Activated CD4-positive, CD25-positive, alpha-beta regulatory T cell treated with anti-CD3 and anti-CD28 coated beads, Interleukin-2, amount 50 U/mL, for 24 hours (primary cell): ENCODE measurements around the gene YKT6.

Experiments used
- ATAC-seq, 2 donors: fragments of 150-1000 bp; cut with Tn5 transposase; one replicate each; pipeline ENCODE4 v1.10.0; 2021; ENCODE audit warnings: mild to moderate bottlenecking in 1 of 2, moderate library complexity in 1 of 2

The YKT6 gene

GRCh38 chr7:44219371-44220045 is 18.7 kb downstream of the YKT6 start:
- no peak for ATAC-seq

- no peak for ATAC-seq
Measured at GRCh38 chr7:44220046-44220357, 19.2 kb downstream of the YKT6 start.

DNA sequence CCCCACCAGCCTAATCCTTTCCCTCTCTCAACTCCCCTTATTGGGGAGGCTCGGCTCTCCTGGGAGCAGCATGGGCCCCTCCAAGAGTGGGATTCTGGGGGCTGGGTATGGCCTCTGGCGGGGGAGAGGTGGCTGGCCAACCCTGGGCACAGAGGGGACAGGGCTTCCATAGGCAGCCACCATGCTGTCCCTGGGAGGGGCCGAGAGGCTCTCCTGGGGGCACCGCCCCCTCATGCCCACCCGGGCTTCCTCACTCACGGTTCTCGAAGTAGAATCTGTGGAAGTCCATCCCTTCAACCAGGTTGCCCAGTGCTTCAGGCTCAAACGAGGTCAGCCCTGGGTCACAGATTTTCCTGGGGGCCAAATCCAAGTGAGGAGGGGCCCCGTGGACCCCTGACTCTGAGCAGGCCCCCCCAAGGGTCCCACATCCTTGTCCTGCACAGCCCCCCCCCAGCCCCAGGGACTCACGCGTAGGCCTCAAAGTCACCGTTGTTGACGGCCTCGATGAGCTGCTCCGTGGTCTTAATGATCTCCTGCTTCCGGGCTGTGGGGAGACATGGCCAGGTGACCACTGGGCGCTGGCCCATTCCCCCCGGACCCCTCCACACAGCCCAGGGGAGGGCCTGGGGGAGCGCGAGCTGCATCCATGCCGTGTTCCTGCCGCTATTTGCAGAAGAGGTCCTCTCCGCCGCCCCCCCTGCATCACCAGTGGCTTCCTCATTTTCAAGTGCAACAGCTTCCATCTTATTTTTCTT is 19.8 kb downstream of the YKT6 start:
- ATAC-seq, result no peak

DNA sequence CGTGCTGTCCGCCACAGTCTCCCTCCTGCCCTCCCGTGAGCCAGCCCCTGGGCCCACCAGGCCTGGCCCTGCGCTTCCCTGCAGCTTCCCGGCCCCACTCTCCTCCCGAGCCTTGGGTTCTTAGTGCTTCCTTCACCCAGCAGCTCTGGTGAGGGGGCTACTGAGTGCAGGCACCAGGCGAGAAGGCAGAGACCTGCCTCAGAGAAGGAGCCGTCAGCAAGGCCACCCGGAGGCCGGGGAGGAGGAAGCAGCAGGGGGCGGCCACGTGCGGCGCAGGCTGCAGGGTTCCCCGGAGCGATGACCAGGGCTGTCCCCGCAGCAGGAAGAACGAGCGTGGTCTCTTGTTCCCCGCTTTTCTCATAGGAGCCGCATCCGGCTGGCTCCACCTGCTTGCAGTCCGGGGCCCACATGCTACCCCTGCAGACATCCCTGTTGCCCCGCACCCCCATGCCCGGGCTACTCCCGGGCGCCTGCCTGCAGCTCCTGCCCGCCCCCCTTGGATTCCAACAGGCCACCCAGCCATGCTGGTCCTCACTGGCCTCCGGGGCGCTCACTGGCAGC is 20.5 kb downstream of the YKT6 start:
- no peak for ATAC-seq

DNA sequence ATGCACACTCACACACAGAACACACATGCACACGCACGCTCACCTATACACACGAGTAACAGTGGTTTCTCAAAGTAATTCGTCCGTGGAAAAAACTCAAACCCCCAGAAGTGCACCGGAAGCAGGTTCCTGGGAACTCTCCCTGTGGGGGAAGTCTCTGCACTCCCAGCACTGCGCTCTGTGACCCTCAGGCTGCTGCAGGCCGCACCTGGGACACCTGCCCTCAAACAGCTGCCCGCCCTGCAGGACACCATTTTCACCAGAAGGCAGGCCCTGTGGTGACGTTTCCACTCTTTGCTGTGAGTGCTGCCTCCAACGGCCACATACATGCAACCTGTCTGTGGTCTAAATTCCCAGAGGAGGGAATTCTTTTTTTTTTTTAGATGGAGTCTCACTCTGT is 21.3 kb downstream of the YKT6 start:
- ATAC-seq, result no peak

DNA sequence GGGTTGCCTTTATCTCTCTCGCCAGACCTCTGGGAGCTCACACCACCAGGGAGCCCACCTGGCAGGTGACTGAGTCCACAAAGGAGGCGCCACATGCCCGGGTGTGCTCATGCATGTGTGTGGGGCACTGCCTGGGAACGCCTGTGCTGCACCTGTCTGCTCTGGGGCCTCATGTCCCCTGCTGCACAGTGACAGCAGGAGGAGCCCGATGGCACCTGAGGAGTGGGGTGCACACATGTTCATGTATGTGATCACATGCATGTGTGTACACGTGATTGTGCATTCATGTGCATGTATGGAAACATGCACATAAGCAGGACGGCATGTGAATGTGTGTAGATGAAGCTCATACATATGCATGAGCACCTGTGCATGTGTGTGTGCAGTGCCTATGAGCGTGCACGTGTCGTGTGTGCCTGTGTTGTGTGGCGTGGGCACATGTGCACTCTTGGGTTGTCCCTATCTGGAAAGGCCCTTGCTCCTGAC is 22.0 kb downstream of the YKT6 start:
- no peak for ATAC-seq

DNA sequence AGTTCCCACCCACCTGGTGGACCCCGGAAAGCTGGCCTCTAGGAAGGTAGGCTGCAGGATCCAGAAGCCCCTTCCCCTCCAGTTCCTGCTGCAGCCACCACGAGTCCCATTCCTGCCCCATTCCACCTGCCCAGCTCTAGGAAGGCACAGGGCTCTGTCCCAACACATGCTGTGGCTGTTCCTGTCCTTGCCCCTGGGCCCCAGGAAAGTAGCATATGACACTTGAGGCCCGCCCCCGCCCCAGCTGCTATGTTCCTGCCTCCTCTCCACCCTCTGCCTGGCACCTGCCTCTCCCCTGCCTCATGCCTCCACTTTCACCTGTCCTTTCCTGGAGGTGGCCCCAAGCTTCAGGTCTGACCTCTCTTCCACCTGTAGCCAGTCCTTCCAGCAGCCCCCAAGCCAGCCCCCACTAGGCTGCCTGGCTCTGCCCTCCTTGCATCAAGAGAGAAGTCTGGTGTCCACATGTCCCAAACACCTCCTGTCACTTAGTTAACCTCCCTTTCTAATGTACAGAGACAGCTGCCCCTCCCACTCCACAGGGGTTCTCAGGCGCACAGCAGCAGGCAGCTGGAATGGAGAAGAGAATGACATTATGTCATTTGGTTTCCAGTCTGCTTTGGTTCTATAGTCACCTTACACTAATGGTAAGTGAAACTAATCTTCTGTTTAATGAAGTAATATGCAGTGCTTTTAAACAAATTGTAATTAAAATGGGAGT is 22.7 kb downstream of the YKT6 start:
- no peak for ATAC-seq

GRCh38 chr7:44224080-44224973 is 23.5 kb downstream of the YKT6 start:
- ATAC-seq, result no peak

DNA sequence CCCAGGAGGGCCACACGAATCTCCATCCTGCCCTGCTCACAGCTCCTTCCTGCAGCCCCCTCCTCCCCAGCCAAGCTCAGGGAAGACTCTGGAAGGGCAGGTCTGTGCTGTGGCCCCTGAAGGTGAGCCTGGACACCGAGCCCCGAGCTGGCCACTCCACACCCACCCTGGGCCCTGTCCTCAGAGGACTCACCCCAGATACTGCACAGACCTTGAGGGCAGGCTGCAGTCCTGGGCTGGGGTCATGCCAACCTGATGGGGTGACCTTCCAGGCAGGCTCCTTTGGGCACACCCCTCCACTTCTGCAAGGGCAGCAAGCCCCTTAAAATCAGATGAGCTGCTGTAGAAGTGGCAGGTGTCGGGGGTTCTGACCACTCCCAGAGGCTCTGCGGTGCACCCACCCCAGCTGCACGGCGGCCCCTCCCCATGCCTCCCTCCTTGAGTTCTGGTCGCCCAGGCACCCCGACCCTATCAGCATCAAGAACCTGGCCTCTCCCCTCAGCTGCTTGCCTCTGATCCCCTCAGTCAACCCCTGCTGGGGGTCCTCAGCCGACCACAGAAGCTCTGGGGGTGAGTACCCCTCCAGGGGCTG is 24.3 kb downstream of the YKT6 start:
- no peak for ATAC-seq

- no peak for ATAC-seq
Measured at GRCh38 chr7:44225566-44226395, 25.0 kb downstream of the YKT6 start.

DNA sequence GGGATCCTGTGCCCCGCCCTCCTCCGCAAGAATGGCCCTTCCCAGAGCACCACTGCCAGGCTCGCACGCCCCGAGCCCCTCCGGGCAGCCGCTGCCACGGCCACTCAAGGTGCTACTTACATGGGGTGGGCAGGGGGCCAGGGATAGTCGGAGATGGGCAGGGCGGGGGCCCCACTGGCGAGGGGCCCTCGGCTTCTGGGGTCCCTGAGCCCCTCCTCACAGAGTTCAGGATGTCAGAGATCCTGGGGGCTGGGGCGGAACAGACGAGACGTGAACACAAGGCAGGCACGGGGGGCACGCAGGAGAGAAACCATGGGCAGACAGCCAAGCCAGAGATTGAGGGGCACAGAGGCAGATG is 25.6 kb downstream of the YKT6 start:
- ATAC-seq, result no peak

GRCh38 chr7:44227911-44228310 is 27.1 kb downstream of the YKT6 start:
- no peak for ATAC-seq

GRCh38 chr7:44228571-44229350 is 28.0 kb downstream of the YKT6 start:
- ATAC-seq, result no peak

- no peak for ATAC-seq
Measured at GRCh38 chr7:44229546-44230105, 28.8 kb downstream of the YKT6 start.

DNA sequence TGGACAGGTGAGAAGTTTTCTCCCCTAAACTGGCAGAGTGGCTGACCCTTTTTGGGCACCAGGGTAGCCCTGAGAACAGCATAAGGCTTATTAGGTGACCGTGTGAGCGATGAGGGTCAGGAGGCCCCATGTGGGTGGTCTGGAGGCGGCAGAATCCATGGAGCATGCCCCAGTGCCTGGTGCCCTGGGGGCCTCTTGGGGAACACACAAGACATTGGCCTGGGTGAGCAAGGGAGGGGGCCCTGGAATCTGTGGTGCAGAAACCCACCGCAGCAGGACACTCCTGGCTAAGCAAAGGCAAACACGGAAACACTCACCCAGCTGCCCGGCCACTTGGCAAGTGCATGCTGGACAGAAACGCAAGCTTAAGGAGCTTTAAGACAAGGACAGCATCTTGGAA is 29.5 kb downstream of the YKT6 start:
- no peak for ATAC-seq

DNA sequence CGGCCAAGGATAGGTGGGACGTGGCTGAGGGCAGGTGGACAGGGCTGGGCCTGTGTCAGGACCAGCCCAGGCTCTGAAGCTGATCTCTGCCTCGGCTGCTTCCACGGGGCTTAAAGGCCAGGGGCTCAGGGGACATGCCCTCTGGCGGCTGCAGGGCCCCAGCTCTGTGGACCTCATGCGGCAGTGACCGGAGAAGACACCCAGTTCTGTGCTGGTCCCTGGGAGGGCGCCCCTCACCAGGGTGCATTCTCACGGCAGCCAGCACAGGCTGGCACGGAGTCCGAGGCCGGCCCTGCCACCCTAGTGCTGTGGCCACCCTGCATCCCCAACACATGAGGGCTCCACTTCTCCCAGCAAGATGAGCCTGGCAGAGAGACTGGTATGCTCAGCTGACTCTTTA is 30.3 kb downstream of the YKT6 start:
- ATAC-seq, result no peak

DNA sequence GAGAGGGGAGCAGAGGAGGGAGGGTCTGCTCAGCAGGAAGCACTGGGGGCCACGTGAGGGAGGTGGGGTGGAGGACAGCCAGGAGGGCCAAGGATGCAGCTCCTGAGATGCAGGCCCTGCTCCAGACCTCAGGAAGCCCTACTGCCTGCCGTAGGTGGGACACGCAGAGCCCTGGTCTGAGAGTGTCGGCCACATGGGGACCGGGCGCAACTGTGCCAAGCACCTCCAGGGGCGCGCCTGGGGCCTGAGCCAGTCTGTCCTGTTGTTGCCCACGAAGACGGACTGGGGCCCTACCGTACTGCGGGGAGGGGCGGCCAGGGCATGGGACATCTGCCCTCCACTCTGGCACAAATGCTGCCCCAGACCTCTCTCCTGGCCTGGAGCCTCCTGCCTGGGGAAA is 31.6 kb downstream of the YKT6 start:
- no peak for ATAC-seq

GRCh38 chr7:44232901-44233715 is 32.3 kb downstream of the YKT6 start:
- no peak for ATAC-seq

GRCh38 chr7:44235066-44235465 is 34.3 kb downstream of the YKT6 start:
- no peak for ATAC-seq
